ENCODE measurements around the gene ZNF862. TPM values are rescaled to one million over a fixed set of nuclear protein-coding genes. Genes with fewer than 3 reads are reported as not detected.

The ZNF862 gene
- total and polyA plus RNA-seq, 2 donors from 2014 or later, result 5.7 to 29.1 TPM

DNA sequence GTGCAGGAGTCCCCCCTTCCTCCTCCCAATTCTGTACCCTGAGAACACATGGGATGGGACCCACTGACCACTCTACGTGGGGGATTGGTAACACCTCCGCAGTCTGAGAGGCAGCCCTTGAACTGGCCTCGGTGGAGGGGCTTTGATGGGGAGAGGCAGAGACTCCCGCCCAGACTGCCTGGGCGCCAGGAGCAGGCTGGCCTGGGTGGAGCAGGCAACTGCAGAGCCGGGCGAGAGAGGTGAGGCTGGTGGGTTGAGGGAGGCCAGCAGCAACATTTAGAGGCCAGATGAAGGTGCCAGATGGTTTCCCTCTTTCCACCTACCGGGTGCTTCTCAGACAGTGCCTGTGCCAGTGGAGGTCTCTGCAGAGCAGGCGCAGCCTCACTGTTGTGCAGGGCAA is 34.1 kb upstream of the ZNF862 start:
- no peaks in the 10 kb centered on the region for H3K9me3 ChIP-seq (ENCODE audit: control insufficient read depth in 2 of 3, insufficient read depth in 1 of 3, low read length in 3 of 3)
- DNase-seq (no peak), FAIRE-seq (no peak)
- no peaks in the 10 kb centered on the region for H3K27me3 ChIP-seq (ENCODE audit: control insufficient read depth, insufficient read depth, low read length)
- no peak overlapping the region for H3K27ac ChIP-seq (ENCODE audit: low read depth in 2 of 2, low read length in 2 of 2)
- no peaks in the 10 kb centered on the region for H3K36me3 ChIP-seq (ENCODE audit: control insufficient read depth in 2 of 3, insufficient read depth in 3 of 3, low read length in 3 of 3)
- TF ChIP-seq, protein P1, sequence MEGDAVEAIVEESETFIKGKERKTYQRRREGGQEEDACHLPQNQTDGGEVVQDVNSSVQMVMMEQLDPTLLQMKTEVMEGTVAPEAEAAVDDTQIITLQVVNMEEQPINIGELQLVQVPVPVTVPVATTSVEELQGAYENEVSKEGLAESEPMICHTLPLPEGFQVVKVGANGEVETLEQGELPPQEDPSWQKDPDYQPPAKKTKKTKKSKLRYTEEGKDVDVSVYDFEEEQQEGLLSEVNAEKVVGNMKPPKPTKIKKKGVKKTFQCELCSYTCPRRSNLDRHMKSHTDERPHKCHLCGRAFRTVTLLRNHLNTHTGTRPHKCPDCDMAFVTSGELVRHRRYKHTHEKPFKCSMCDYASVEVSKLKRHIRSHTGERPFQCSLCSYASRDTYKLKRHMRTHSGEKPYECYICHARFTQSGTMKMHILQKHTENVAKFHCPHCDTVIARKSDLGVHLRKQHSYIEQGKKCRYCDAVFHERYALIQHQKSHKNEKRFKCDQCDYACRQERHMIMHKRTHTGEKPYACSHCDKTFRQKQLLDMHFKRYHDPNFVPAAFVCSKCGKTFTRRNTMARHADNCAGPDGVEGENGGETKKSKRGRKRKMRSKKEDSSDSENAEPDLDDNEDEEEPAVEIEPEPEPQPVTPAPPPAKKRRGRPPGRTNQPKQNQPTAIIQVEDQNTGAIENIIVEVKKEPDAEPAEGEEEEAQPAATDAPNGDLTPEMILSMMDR (IDR thresholded peaks at IDR 0.05; ENCODE audit: borderline replicate concordance, extremely low read depth, insufficient read depth), result no peak
- no peak overlapping the region for H3K4me3 ChIP-seq (ENCODE audit: low read length in 3 of 3)
- H3K9ac ChIP-seq (ENCODE audit: low read length in 3 of 3), result no peak overlapping the region
- H3K4me1 ChIP-seq (ENCODE audit: control insufficient read depth in 2 of 3, insufficient read depth in 2 of 3, low read depth in 1 of 3, low read length in 3 of 3), result no peaks in the 10 kb centered on the region
- intact Hi-C loops (cut with DNase I), result no loop called here

DNA sequence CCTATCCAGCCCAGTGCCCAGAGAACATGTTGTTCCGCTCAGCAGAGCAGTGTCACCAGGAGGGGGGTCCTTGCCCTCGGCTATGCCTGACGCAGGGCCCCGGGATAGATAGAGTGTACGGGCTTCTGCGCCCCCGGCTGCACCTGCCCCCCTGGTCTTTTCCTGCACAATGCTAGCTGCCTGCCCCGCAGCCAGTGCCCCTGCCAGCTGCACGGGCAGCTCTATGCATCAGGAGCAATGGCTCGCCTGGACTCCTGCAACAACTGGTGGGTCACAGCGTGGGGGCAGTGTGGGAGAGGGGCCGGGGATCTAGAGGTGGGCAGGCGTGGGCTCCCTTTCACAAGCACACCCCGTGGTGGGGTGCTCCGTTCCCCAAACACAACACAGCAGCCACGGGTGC is 31.4 kb upstream of the ZNF862 start:
- TF ChIP-seq, protein P1 (IDR thresholded peaks at IDR 0.05; ENCODE audit: borderline replicate concordance, extremely low read depth, insufficient read depth), result no peak
- Histone ChIP-seq H3K4me3 (ENCODE audit: low read length in 3 of 3) (no peak overlapping the region), H3K9me3 (ENCODE audit: control insufficient read depth in 2 of 3, insufficient read depth in 1 of 3, low read length in 3 of 3) (no peaks in the 10 kb centered on the region), H3K36me3 (ENCODE audit: control insufficient read depth in 2 of 3, insufficient read depth in 3 of 3, low read length in 3 of 3) (no peaks in the 10 kb centered on the region), H3K4me1 (ENCODE audit: control insufficient read depth in 2 of 3, insufficient read depth in 2 of 3, low read depth in 1 of 3, low read length in 3 of 3) (no peaks in the 10 kb centered on the region), H3K27me3 (ENCODE audit: control insufficient read depth, insufficient read depth, low read length) (no peaks in the 10 kb centered on the region), H3K27ac (ENCODE audit: low read depth in 2 of 2, low read length in 2 of 2) (no peak overlapping the region), H3K9ac (ENCODE audit: low read length in 3 of 3) (no peak overlapping the region)
- intact Hi-C loops (cut with DNase I), result no loop called here
- FAIRE-seq (no peak), DNase-seq (peak in 2 of 5 donors; percentile 34 to 39)

DNA sequence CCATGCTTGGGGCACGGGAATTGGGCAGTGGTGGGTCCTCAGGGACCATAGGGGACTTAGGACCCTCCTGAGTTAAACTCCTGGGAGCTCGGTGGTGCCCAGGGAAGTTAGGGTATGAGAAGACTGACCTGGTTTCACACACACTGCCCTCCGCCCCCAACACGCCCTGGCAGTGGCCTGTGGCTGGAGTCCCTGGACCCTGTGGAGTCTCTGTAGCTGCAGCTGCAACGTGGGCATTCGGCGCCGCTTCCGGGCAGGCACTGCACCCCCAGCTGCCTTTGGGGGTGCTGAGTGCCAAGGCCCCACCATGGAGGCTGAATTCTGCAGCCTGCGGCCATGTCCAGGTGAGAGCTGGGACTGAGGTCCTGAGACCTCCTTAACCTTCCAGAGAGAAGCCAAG is 29.9 kb upstream of the ZNF862 start:
- no peaks in the 10 kb centered on the region for H3K27me3 ChIP-seq (ENCODE audit: control insufficient read depth, insufficient read depth, low read length)
- no peaks in the 10 kb centered on the region for H3K9me3 ChIP-seq (ENCODE audit: control insufficient read depth in 2 of 3, insufficient read depth in 1 of 3, low read length in 3 of 3)
- no peak for FAIRE-seq
- H3K4me1 ChIP-seq (ENCODE audit: control insufficient read depth in 2 of 3, insufficient read depth in 2 of 3, low read depth in 1 of 3, low read length in 3 of 3), result no peaks in the 10 kb centered on the region
- no peak overlapping the region for H3K4me3 ChIP-seq (ENCODE audit: low read length in 3 of 3)
- DNase-seq, result no peak
- TF ChIP-seq, protein P1 (IDR thresholded peaks at IDR 0.05; ENCODE audit: borderline replicate concordance, extremely low read depth, insufficient read depth), result no peak
- H3K36me3 ChIP-seq (ENCODE audit: control insufficient read depth in 2 of 3, insufficient read depth in 3 of 3, low read length in 3 of 3), result no peaks in the 10 kb centered on the region
- no peak overlapping the region for H3K27ac ChIP-seq (ENCODE audit: low read depth in 2 of 2, low read length in 2 of 2)
- H3K9ac ChIP-seq (ENCODE audit: low read length in 3 of 3), result no peak overlapping the region
- intact Hi-C loops (cut with DNase I), result no loop called here

DNA sequence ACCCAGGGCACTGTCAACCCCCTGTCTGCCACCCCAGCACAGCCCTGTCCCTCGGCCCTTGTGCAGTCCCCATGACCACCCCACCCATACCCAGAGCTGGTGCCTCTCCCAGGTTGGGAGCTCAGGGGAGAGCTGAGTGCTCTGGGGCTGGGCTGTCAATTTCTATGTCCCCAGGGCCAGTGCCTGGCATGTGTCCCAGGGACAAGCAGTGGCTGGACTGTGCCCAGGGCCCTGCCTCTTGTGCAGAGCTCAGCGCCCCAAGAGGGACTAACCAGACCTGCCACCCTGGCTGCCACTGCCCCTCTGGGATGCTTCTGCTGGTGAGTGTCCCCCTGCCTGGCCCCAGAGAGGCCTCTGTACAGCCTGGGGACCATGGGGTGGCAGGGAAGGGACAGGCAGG is 29.0 kb upstream of the ZNF862 start:
- DNase-seq, result no peak
- Histone ChIP-seq H3K27me3 (ENCODE audit: control insufficient read depth, insufficient read depth, low read length) (no peaks in the 10 kb centered on the region), H3K4me3 (ENCODE audit: low read length in 3 of 3) (no peak overlapping the region), H3K4me1 (ENCODE audit: control insufficient read depth in 2 of 3, insufficient read depth in 2 of 3, low read depth in 1 of 3, low read length in 3 of 3) (no peaks in the 10 kb centered on the region), H3K9ac (ENCODE audit: low read length in 3 of 3) (no peak overlapping the region), H3K27ac (ENCODE audit: low read depth in 2 of 2, low read length in 2 of 2) (no peak overlapping the region), H3K36me3 (ENCODE audit: control insufficient read depth in 2 of 3, insufficient read depth in 3 of 3, low read length in 3 of 3) (no peaks in the 10 kb centered on the region), H3K9me3 (ENCODE audit: control insufficient read depth in 2 of 3, insufficient read depth in 1 of 3, low read length in 3 of 3) (no peaks in the 10 kb centered on the region)
- intact Hi-C loops (cut with DNase I), result no loop called here
- TF ChIP-seq, protein P1 (IDR thresholded peaks at IDR 0.05; ENCODE audit: borderline replicate concordance, extremely low read depth, insufficient read depth), result no peak
- FAIRE-seq, result no peak

Measured in kidney (tissue), 14 donors.